Right lobe of liver (tissue), 6 donors: Measurements from ENCODE around the gene SYT6. TPM values are rescaled to one million over a fixed set of nuclear protein-coding genes. Genes with fewer than 3 reads are reported as not detected.

Experiments used
- ATAC-seq, 4 donors: fragments of 200-7000 bp; cut with Tn5 transposase; one replicate each; pipeline ENCODE4 v1.9.1; 2020; ENCODE audit warnings: mild to moderate bottlenecking in 4 of 4, moderate library complexity in 4 of 4
- DNase-seq, 3 donors: peaks; one replicate each; pipeline ENCODE4 v3.0.0-alpha.2; 2020
- H3K27ac ChIP-seq, 3 donors: fragments of 200-600 bp; one replicate each; pipeline ENCODE4 v1.8.0; 2022
- H3K27me3 ChIP-seq, 2 donors: fragments of 200-600 bp; one replicate each; pipeline ENCODE4 v1.8.0; 2022
- H3K36me3 ChIP-seq, 4 donors: fragments of 200-600 bp; sonication (generic) in 1 of 4; one replicate each; pipeline versions ENCODE4 v1.5.1 to v1.8.0; 2017 to 2022; ENCODE audit warnings: control low read depth in 1 of 4
- H3K4me1 ChIP-seq, 4 donors: fragments of 200-600 bp; sonication (generic) in 1 of 4; one replicate each; pipeline versions ENCODE4 v1.5.1 to v1.8.0; 2017 to 2022; ENCODE audit warnings: control low read depth in 1 of 4
- H3K4me3 ChIP-seq, 3 donors: fragments of 200-600 bp; one replicate each; pipeline ENCODE4 v1.8.0; 2022
- H3K9me3 ChIP-seq, 4 donors: fragments of 200-600 bp; sonication (generic) in 1 of 4; one replicate each; pipeline versions ENCODE4 v1.5.1 to v1.8.0; 2017 to 2022; ENCODE audit warnings: control low read depth in 1 of 4
- POLR2A ChIP-seq: fragments of 450-650 bp; IDR thresholded peaks from one replicate; pipeline ENCODE4 v1.6.1; 2017; ENCODE audit warnings: antibody characterized with exemption, mild to moderate bottlenecking
- WGBS: methylation state at CpG from one replicate; pipeline ENCODE4 v1.1.6; 2018; ENCODE audit warnings: low coverage, low lambda C conversion rate; ENCODE audit not compliant: insufficient coverage; ENCODE audit errors: missing lambda C conversion rate; 5-methylcytosine and 5-hydroxymethylcytosine counted together
- intact Hi-C, 2 donors: fragments of 100-400 bp; cut with DNase I; formaldehyde crosslinking; loops; one replicate each; pipeline versions ENCODE4 v1.11.2 to v1.14.1; 2022
- total RNA-seq, 6 experiments: library from RNA; depleted of rRNA in 2 of 6; stranded (reverse); fragments of >200 nt in 2 of 6; fragmentation: NEBNext Ultra II Directional in 3 of 6; extraction: Animal tissue kit (Norgen Biotek cat#: 25700) in 3 of 6; gene quantifications; one replicate each; pipeline versions ENCODE4 v1.1.0 to v1.2.4, GENCODE V29; 2016 to 2023
- TF ChIP-seq, protein P1 (sequence below), 4 donors: fragments of 200-600 bp in 3 of 4; fragments of 450-650 bp in 1 of 4; IDR thresholded peaks; one replicate each; pipeline versions ENCODE4 v1.5.1 to v1.8.0; 2016 to 2022; ENCODE audit warnings: antibody characterized with exemption in 4 of 4, mild to moderate bottlenecking in 2 of 4
- donor health status: DM: no; HTN: yes; CAD: no.
- donor health status: DM: no; HTN: no; CAD: no.
- donor health status: DM: no; HTN: no; CAD: no.
- donor health status: DM: no; HTN: yes; CAD: no.
- donor health status: DM: no; HTN: yes; CAD: no.

Gene SYT6
- total RNA-seq, 6 experiments from 2014 or later, result not detected

DNA sequence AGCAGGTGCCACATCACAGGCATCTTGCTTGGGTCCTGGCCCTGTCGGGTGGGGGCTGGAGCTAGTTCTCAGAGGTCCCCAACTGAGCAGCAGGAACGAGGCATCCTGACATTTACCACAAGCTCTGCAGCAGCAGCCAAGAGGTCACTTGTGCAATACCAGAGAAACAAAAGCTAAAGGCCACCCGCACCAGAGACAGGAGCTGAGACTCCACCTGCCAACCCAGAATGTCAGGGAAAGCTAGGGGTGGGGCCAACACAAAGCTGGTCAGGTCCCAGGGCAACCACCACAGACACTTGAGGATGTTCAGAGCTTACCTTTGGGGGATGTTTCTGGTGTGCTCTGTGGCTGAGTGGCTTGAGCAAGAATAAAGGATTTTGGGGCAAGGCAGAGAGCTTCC lies 13.6 kb upstream of the SYT6 start:
- DNase-seq (no peak), ATAC-seq (no peak)
- Histone ChIP-seq H3K27ac (no peak overlapping the region), H3K27me3 (no peaks in the 10 kb centered on the region), H3K4me1 (no peaks in the 10 kb centered on the region), H3K9me3 (no peaks in the 10 kb centered on the region), H3K4me3 (no peak overlapping the region), H3K36me3 (no peaks in the 10 kb centered on the region)
- 43% methylated on average over 3 of the region's 3 CpGs for WGBS
- intact Hi-C loops, result no loop called here
- TF ChIP-seq POLR2A, result no peak
- TF ChIP-seq, protein P1, sequence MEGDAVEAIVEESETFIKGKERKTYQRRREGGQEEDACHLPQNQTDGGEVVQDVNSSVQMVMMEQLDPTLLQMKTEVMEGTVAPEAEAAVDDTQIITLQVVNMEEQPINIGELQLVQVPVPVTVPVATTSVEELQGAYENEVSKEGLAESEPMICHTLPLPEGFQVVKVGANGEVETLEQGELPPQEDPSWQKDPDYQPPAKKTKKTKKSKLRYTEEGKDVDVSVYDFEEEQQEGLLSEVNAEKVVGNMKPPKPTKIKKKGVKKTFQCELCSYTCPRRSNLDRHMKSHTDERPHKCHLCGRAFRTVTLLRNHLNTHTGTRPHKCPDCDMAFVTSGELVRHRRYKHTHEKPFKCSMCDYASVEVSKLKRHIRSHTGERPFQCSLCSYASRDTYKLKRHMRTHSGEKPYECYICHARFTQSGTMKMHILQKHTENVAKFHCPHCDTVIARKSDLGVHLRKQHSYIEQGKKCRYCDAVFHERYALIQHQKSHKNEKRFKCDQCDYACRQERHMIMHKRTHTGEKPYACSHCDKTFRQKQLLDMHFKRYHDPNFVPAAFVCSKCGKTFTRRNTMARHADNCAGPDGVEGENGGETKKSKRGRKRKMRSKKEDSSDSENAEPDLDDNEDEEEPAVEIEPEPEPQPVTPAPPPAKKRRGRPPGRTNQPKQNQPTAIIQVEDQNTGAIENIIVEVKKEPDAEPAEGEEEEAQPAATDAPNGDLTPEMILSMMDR (IDR thresholded peaks at IDR 0.05), result no peak

DNA sequence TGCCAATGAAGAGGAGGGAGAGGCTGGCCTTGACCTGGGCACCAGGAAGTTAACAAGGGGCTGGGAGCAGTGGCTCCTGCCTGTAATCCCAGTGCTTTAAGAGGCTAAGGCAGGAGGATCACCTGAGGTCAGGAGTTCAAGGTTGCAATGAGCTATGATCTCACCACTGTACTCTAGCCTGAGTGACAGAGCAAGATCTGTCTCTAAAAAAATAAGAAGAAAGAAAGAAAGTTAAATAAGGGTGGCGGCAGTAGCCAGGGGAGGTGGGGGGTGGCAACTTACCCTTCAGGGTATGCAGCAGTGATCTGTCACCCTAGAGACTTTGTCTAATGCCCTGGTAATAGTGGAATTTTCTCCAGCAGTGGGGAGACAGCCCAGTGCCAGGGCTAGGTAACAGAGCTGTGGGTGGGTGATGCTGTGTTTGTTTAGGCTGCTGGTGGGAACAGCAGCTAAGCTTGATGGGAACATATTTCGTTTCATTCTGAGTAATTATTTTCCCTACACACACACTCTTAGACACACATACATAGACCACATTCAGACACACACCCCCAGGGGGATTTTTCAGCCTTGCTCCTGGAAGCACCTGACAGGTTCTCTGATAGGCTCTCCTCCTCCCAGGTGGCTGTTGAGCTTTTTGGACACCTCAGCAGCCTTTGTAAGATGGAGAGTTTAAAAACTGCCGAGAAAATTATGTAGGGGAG lies 11.3 kb upstream of the SYT6 start:
- no peak for TF ChIP-seq POLR2A
- TF ChIP-seq, protein P1 (IDR thresholded peaks at IDR 0.05), result no peak
- H3K27me3 ChIP-seq, result no peaks in the 10 kb centered on the region
- H3K36me3 ChIP-seq, result no peaks in the 10 kb centered on the region
- 44% methylated on average over 3 of the region's 3 CpGs for WGBS
- DNase-seq (no peak), ATAC-seq (no peak)
- H3K9me3 ChIP-seq, result no peaks in the 10 kb centered on the region
- H3K4me3 ChIP-seq, result no peak overlapping the region
- H3K4me1 ChIP-seq, result no peaks in the 10 kb centered on the region
- intact Hi-C loops, result no loop called here
- no peak overlapping the region for H3K27ac ChIP-seq

DNA sequence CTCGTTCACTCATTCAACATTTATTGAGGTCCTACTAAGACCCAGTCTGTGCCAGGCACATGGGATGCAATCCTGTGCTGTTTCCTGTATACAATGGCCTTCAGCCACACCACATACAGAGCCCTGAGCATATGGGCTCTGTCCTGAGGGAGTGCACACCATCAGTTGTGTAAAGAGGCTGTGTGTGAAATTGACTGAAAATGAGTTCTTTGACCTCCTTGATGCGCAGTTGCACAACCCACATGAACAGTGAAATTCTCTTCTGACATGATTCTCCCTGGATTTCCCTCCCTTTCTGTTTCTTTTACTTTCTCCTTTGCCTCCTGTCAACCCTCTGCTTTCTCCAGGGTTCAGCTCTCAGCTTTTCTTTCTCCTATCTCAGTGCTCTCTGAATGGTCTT lies 6.3 kb upstream of the SYT6 start:
- H3K27me3 ChIP-seq, result peaks cover 4 to 5% of the 10 kb centered on the region in 2 donors
- ATAC-seq, result peak in 1 of 4 donors; percentile 65
- TF ChIP-seq POLR2A, result no peak
- TF ChIP-seq, protein P1 (IDR thresholded peaks at IDR 0.05), result no peak
- no peak overlapping the region for H3K4me3 ChIP-seq
- no peak overlapping the region for H3K27ac ChIP-seq
- intact Hi-C loops, result no loop called here
- H3K36me3 ChIP-seq, result no peaks in the 10 kb centered on the region
- H3K4me1 ChIP-seq, result no peaks in the 10 kb centered on the region
- no peak for DNase-seq
- no peaks in the 10 kb centered on the region for H3K9me3 ChIP-seq
- 43% methylated on average over 2 of the region's 2 CpGs for WGBS

DNA sequence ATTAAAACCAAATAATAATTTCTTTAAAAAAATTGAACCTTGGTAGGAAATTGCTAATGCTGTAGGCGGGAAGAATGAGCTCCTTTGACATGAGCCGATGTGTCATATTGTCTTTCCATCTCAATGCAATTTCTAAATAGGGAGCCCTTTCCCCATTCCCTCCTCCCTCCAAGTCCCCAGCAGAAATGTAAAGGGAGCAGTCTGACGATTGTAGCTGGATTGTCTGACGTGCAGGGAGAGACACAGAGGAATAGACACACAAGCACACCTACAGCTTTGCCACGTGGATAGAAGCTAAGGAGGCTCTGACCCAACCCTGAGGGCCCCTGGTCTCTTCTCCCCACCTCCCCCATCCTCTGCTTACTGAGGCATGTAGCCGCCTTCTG lies 3.6 kb upstream of the SYT6 start:
- WGBS, result 60% methylated on average over 5 of the region's 6 CpGs
- intact Hi-C loops, result no loop called here
- Histone ChIP-seq H3K27me3 (peaks cover 7 to 27% of the 10 kb centered on the region in 2 donors), H3K27ac (no peak overlapping the region), H3K9me3 (no peaks in the 10 kb centered on the region), H3K36me3 (no peaks in the 10 kb centered on the region), H3K4me3 (no peak overlapping the region), H3K4me1 (peaks cover 0 to 10% (median 5%) of the 10 kb centered on the region in 4 donors)
- no peak for DNase-seq
- no peak for TF ChIP-seq POLR2A
- TF ChIP-seq, protein P1 (IDR thresholded peaks at IDR 0.05), result no peak
- no peak for ATAC-seq
